GM20431 (cell line): Measurements from ENCODE around the gene IL1RL2.

Experiments used
- in situ Hi-C: fragments of 300-500 bp; cut with MseI, MboI; formaldehyde crosslinking; loops from one replicate; pipeline ENCODE4 v1.15.0; 2020; ENCODE audit warnings: low sequenced_read_pairs; ENCODE audit not compliant: unreplicated experiment

Gene IL1RL2

DNA sequence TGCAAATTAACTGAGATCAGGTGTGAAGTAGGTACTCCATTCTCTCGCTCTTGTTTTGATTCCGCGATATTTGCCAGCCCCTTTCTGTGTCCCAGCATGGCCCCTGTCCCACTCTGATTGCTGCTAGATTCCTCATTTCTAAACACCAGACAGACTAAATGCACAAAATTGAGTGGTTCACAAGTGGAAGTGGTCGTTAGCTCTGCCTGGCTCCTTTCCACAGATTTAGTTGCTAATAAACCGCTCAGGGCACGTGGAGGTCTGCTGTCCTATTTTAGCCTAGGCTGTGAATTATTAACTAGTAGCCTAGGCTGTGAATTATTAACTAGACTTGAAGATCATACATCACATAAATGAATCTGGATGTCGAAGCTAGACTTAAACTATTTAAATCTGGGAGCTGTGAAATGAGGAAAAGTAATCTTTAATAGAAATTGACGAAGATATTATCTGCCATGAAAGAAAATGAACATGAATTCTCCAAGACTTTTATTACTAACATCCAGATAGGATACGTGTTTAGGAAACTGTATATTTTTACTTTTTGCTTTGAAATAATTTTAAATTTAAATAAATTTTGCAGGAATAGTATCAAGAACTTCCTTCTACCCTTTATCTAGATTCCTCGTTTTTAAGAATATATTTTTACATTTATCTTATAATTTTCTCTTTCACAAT, 3.7 kb downstream of the IL1RL2 start:
- in situ Hi-C loops: no loop called here

DNA sequence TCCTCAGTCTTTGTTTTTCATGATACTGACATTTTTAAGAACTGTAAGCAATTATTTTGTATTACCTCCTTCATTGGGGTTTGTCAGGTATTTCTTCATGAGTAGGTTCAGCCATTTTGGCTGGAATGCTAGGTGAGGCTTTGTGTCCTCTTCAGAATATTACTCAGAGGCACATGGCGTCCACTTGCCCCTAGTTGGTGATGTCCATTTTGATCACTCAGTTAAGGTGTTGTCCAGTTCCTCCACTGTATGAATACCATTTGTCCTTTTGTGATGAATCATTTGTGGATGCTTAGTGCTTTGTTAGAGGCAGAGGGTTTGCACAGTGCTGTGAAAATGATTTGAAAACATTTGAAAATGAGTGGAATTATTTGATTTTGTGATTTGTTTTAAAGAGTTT, 4.7 kb downstream of the IL1RL2 start:
- in situ Hi-C loops: no loop called here

DNA sequence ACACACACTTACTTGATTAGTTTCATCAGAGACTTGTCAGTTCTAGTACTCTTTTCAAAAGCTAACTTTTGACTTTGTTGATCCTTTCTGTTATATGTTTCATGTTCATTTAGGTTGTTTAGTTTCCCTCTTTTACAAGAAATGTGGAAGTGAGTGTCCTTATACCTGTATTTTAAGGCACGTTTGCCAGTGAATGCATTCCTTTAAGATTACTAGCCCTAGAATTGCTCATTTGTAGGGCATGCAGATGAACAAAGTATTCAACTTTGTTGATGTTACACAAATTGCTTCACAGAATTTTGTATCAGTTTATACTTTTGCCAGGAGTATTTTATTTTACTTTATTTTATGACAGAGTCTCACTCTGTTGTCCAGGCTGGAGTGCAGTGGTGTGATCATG, 6.3 kb downstream of the IL1RL2 start:
- in situ Hi-C loops: no loop called here

DNA sequence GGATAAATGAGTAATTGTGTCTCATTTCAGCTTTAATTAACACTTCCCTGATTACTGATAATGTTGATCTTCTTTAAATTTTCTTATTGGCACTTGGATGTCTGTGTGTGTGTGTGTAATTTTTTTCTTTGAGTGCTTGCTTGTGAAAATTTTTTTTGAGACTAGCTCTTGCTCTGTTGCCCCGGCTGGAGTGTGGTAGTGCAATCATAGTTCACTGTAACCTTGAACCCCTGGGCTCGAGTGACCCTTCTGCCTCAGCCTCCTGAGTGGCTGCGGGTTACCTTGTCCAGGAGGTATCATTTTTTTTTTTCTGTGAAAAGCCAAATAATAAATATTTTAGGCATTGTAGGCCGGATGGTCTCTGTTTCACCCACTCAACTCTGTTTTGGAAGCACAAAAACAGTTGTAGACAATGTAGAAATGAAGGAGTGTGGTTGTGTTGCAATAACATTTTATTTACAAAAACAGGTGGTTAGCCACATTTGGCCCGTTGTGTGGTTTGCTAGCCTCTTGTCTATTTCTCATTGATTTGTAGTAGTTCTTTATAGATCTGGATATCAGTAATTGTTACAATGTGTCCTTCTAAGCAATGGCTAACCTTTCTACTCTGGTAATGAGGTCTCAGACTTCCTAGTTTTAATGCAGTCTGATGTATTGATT, 7.9 kb downstream of the IL1RL2 start:
- in situ Hi-C loops: no loop called here

DNA sequence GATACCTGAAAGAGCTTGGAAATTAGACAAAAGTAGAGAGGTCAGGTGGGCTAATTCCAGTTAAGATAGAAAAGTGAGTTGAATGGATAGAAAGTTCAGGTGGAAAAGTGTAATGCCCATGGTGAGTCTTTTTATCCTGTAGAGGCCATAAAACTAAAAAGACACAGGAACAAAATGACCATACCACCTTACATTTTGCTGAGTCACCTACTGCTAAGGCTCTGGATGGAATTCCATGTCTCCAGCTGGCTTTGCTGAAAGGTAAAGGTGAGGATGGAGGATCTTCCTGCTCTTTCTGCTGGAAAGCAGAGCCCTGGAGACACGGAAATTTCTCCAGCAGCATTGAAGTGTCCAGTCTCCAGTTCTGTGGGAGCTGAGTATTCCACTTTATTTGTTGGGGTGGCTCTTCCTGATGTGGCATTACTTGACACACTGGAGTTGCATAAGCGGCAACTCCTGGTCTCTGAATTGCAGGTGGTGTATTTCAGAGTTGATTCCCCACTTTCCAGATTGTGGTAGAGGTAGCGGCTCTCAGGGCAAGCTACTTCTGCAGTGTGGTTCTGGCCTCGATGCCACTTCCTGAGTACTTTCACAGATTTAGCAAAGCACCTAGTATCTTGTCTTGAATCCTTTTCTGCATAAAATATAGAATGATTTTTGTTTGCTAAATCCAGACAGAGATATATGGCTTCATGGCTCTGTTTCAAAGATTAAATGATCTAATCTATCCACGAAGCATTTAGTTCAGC, 10.7 kb downstream of the IL1RL2 start:
- in situ Hi-C loops: no loop called here

DNA sequence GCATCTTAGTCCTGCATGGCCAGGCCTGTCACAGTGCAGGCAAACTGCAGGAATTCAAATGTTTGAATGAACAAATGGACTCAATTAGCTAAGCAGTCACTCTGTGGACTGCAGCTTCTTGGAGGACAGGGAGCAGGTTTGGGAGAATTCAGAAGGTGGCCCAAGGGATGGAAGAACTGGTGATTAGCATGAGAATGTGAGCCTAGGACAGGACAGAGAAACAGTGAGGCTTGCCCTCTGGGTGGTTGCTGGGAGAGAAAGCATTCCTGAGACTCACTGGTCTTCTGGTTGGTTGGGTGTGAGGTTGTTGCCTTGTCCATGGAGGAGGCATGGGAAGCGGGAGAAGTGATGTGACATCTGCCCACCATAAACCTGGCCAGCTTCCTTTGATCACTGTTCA, 13.7 kb downstream of the IL1RL2 start:
- in situ Hi-C loops: no loop called here

DNA sequence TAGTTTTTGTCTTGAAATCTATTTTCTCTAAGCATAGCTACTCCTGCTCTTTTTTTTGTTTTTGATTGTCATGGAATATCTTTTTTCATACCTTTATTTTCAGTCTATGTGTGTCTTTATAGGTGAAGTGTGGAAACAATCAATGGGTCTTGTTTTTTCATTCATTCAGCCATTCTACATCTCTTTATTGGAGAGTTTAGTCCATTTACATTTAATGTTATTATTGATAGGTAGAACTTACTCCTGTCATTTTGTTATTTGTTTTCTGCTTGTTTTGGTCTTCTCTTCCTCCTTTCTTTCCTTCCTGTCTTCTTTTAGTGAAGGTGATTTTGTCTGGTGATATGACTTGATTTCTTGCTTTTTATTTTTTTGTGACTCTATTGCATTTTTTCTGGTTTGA, 17.8 kb downstream of the IL1RL2 start:
- in situ Hi-C loops: no loop called here

DNA sequence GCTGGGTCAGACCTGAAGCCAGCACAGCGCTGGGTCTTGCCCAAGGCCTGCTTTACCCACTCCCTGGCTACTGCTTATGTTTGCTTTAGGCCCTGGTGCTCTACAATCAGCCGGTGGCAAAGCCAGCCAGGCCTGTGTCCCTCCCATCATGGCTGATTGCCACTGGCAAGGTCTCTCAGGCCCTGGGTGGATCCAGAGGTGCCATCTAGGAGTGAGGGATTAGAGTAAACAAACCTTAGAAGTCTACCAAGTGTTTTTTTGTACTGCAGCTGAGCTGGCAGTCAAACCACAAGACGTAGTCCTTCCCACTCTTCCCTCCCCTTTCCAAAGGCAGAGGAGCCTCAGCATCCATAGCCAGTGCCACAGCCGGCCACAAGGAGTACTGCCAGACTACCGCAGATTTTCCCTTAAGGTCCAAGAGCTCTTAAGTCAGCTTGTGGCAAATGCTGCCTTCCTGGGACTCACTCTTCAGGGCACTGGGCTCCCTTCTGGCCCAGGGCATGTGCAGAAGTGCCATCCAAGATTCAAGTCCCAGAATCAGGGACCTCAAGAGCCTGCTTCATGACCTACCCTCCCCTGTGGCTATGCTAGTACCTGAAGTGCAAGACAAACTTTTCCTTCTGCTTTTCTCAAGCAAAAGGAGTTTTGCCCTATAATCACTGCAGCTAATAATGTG, 20.0 kb downstream of the IL1RL2 start:
- in situ Hi-C loops: no loop called here

DNA sequence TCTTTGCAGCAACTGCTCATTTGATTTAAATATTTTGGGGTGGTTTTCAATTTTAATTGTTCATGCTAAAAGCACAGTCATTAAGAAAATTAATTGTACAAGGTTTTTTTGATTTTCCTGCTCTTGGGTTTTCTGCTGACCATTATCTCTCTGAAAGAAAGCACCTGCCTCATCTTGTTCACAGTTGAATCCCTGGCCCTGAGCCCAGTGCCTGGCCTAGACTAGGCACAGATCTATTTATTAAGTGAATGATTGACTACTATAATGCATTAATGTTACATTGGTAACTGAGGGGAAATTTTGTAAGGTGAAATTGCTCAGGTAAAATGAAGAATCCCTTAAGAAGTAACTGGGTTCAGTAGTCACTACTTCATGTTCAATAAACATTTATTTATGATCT, 22.0 kb downstream of the IL1RL2 start:
- in situ Hi-C loops: no loop called here

DNA sequence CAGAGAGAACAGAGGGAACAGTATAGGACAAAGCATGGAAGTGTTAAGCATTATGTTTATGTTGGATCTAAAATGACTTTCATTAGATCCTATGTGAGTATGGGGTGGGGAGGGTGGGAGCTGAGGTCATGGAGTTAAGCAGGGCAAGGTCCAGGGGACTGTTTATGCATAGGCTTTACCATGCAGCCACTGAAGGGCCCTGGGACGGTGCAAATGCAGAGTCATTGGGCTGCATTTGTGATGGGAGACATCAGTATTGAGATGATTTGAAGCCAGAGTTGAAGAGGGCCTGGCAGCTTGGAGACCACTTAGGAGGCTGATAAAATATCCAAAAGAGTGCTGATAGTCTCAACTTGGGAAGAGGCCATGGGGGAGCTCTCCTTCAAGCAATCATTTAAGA, 22.7 kb downstream of the IL1RL2 start:
- in situ Hi-C loops: no loop called here

DNA sequence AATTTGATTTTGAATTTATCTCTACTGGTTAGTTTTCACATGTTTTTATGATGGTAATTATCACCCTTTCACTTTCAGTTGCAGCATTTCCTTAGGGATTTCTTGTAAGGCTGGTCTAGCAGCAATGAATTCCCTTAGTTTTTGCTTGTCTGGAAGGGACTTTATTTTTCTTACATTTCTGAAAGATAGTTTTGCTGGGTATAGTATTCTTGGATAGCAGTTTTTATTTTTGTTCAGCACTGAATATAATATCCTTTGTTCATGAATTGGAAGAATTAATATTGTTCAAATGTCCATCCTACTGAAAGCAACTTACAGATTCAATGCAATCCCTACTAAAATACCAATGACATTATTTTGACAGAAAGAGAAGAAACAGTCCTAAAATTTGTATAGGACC, 30.2 kb downstream of the IL1RL2 start:
- in situ Hi-C loops: no loop called here

DNA sequence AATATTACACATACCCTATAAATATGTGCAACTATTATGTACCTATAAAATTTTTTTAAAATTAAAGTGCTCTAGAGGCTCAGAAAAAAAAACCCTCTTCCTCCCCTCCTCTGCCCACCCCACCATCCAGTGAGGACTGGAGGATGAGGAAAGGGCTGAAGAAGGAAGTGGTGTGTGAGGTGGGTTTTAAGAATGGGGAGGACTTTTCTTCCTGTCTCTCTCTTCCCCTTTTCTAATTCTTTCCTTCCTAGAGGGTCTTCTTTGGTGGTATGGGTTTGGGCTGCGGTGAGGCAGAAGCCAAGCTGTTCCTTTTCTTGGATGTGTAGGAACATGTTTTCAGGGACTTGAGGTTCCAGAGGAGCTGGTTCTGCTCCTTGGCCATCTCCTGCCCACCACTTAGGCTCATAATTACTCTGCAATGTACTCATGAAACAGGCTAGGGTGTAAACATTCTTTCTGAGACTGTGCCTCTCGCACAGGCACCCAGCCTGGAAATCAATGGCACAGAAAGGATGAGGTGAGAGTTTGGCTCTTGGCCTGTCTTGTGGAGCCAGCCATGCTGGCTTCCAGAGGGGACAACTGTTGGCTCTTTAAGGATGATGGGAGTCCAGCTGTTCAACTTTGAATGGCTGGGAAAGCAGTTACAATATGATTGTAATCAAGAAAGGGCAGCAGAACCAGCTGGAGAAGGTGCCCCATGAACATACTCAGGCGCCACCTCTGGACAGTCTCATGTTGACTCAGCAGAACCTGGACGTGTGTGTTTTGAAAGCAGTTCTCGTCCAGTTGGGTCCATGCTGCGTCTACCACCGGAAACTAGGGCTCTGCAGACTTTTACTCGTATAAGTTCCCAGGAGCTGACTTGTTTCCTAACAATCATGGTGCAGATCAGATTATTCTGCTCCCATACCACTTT, 38.3 kb downstream of the IL1RL2 start:
- in situ Hi-C loops: no loop called here

DNA sequence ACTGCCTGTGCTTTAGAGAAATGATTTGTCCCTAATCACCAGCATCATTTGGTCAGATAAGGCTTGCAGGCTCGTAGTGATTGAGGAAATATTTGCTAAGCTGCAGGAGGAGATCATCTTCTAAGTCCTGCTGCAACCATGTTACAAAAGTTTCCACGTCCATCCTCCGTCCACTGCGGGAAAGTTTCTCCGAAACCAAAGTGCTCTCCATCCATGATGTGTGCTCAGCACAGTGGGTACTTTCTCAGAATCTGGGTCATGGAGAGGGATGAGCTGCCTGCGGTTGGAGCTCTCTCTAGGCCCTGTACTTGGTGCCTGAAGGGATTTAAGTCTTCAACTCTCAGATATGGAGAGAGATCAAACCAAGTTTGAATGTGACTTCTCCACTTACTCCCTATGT, 39.3 kb downstream of the IL1RL2 start:
- in situ Hi-C loops: no loop called here

DNA sequence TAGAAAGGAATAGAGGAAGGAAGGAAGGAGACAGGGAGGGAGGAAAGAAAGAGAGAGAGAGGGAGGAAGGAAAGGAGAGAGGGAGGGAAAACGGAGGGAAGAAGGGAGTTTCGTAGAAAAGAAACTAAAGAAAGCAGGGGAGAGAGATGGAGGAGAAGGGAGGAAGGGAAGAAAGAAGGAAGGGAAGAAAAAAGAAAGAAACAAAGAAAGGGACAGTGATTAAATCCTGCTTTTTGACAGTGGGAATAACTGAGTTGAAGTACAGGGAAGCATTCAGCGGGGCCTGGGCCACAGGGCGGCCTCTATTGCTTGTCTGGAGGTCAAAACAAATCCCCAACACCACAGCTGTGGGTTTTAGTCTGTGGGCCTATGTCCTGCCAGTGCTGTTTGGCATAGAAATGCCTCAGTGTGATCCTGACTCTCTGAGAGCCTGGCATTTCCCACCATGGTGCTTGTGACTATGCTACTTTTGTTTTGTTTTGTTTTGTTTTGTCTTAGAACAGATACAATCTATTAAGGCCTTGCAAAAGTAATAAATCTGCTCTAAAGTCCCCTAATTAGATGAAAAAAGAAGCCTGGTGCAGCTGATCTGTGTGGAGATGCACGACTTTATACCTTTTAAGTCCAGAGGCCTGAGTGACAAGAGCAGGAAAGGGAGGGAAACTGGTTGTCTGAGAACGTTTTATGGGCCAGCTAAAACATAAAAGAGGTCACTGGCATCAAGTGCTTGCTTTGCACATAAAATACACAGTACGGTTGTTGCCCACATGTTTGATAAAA, 40.0 kb downstream of the IL1RL2 start:
- in situ Hi-C loops: no loop called here

DNA sequence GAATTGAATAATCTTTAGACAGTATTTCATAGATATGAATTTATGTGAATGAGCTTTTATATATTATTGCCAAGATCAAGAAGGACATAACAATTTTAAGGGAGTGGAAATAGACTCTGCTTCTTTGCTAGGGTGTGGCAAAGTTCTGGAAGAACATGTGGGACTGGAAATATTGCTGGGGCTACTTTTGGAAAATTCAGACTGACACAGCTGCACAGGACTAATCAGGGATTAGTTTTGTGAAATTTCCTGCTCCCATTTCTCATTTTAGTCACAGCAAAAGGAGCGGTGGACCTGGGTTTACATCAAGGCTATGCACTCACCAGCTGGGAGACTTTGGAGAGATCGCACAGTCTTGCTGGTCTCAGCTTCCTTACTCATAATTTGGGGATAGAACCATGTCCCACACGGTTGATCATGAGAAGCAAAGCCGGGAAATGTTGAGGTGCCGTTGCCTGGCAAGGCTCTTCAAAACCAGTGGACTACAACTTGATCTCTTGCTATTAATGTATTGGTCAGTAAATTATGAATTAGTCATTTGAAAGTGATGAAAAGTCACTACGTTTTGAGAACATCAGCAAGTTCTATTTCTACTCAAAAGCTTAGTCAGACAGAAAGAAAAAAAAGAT, 42.4 kb downstream of the IL1RL2 start:
- in situ Hi-C loops: no loop called here

DNA sequence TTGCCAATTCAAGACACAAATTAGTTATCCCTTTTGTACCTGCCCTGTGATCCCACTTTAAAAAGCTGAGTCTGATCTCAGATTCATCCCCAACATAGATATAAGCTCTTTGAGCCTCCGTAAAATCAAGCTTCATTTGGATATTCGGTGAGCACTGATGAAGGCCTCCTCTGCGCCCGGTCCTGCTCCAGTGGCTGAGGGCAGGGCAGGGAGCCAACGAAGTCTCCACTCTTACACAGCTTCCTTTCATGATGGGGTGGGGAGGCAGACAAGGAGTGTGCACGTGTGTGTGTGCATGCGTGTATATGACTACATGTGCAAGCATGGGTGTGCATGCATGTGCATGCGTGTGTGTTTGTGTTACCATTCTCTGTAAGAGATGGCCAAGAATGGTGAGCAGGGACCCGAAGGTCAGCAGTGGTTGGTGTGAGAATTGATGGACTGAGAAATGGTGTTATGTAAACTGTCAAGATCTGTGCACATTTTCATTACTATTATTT, 43.6 kb downstream of the IL1RL2 start:
- in situ Hi-C loops: loop anchor here (10.0 kb wide), 1 partner anchor 206 kb away; no protein-coding TSS in a partner anchor

DNA sequence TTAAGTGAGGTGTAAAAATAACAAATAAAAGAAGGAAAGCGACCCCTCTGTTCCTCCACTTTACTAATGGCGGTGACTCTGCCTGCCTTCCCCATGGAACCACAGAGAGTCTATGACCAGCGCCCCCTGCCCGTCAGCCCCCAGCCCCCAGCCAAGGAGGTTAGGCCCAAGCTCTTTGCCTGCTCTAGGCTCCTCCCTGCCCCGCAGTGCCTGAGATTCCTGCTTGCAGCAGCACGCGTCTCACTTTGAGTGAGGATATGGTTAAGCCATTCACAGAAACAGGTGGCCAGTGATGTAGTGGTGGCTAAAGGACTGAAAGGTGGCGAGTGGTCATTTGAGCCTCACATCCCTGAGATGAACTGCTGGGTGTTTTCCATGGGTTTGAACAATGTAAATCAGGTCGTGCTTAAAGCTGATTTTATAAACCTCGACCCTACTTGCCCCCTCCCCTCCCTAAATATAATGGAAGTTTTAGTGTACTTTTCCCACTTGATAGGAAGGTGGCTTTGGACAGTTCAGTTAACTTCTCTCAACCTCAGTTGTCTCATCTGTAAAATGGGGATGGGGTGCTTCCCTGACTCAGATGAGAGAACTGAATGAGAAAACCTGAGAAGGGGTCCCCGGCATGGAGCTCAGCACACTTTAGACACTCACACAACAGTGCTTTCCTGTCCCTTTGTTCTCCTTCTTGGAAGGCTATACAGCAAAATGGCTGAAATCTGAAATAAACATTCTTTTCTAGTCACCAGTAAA, 46.5 kb downstream of the IL1RL2 start:
- in situ Hi-C loops: loop anchor here (10.0 kb wide), 1 partner anchor 209 kb away; no protein-coding TSS in a partner anchor
